Lung (tissue), 12 donors: Measurements from ENCODE around the gene GPC6. TPM values are rescaled to one million over a fixed set of nuclear protein-coding genes. Genes with fewer than 3 reads are reported as not detected.
"Not testable (repeated sequence)": the region's sequence is repeated elsewhere in the genome, so short reads cannot be mapped to it uniquely, and the experiment has no call there.

Experiments used
- ATAC-seq: fragments of 200-7000 bp; cut with Tn5 transposase; one replicate; pipeline ENCODE4 v1.9.1; 2020; ENCODE audit warnings: moderate number of reproducible peaks; ENCODE audit not compliant: insufficient read depth, low FRiP score
- DNase-seq, 3 donors: peaks; one replicate each; pipeline ENCODE4 v3.0.0-alpha.2; 2013 to 2017
- H3K27ac ChIP-seq, 2 donors: one replicate each; pipeline ENCODE4 v1.5.1; 2013; ENCODE audit warnings: mild to moderate bottlenecking in 2 of 2, moderate library complexity in 2 of 2, control low read depth in 1 of 2, inconsistent platforms in 1 of 2, low read depth in 1 of 2, low read length in 1 of 2
- H3K27me3 ChIP-seq, 3 donors: one replicate each; pipeline ENCODE4 v1.5.1; 2013; ENCODE audit warnings: low read length in 2 of 3; ENCODE audit not compliant: control insufficient read depth in 3 of 3, insufficient read depth in 3 of 3
- H3K36me3 ChIP-seq, 4 donors: one replicate each; pipeline ENCODE4 v1.5.1; 2013; ENCODE audit warnings: low read length in 4 of 4, mild to moderate bottlenecking in 1 of 4, moderate library complexity in 1 of 4; ENCODE audit not compliant: control insufficient read depth in 4 of 4, insufficient read depth in 4 of 4
- H3K4me1 ChIP-seq, 5 donors: one replicate each; pipeline ENCODE4 v1.5.1; 2013; ENCODE audit warnings: low read length in 5 of 5, mild to moderate bottlenecking in 2 of 5, moderate library complexity in 1 of 5; ENCODE audit not compliant: control insufficient read depth in 5 of 5, insufficient read depth in 5 of 5
- H3K4me3 ChIP-seq: one replicate; pipeline ENCODE4 v1.5.1; 2013; ENCODE audit warnings: mild to moderate bottlenecking, control low read depth, moderate library complexity
- H3K9ac ChIP-seq, 2 donors: one replicate each; pipeline ENCODE4 v1.5.1; 2013; ENCODE audit warnings: low read length in 2 of 2, control low read depth in 1 of 2; ENCODE audit not compliant: insufficient read depth in 1 of 2
- H3K9me3 ChIP-seq, 4 donors: one replicate each; pipeline ENCODE4 v1.5.1; 2013; ENCODE audit warnings: low read length in 3 of 4, mild to moderate bottlenecking in 1 of 4, moderate library complexity in 1 of 4; ENCODE audit not compliant: control insufficient read depth in 4 of 4, insufficient read depth in 3 of 4
- CTCF ChIP-seq: IDR thresholded peaks from 2 replicates; pipeline ENCODE4 v1.5.1; 2012; ENCODE audit warnings: mild to moderate bottlenecking; ENCODE audit errors: control extremely low read depth, extremely low read depth
- WGBS, 2 donors: extraction: QIAGEN DNeasy Blood & Tissue Kit; methylation state at CpG; one replicate each; pipeline ENCODE4 v1.1.7; 2013; 5-methylcytosine and 5-hydroxymethylcytosine counted together
- polyA plus RNA-seq, 2 donors: library from polyadenylated mRNA; stranded (reverse); fragments of 200-250 nt; gene quantifications; one replicate each; pipeline ENCODE4 v1.2.1, GENCODE V29; 2013
- total RNA-seq, 2 donors: library from RNA; depleted of rRNA in 1 of 2; stranded (reverse); fragments of >200 nt in 1 of 2; gene quantifications; one replicate each; pipeline ENCODE4 v1.2.1, GENCODE V29; 2014 to 2021
- donor health status: control.
- donor health status: control.
- donor health status: Bipolar disorder and iron deficiency.
- donor health status: healthy.
- donor health status: DM: yes; HTN: yes; CAD: no.

Gene GPC6
- total and polyA plus RNA-seq, 4 donors: 0.45 to 31.4 (median 4.8) TPM

GRCh38 chr13:94301487-94301886 lies 1074.9 kb downstream of the GPC6 start:
- 82 to 88% methylated on average over 1 of the region's 1 CpG for WGBS, 2 donors
- DNase-seq (no peak), ATAC-seq (no peak)
- Histone ChIP-seq H3K4me1 (peaks cover 0 to 6% (median 0%) of the 10 kb centered on the region in 5 donors), H3K27ac (no peak overlapping the region), H3K9ac (no peak overlapping the region), H3K9me3 (no peaks in the 10 kb centered on the region), H3K4me3 (no peak overlapping the region), H3K36me3 (no peaks in the 10 kb centered on the region), H3K27me3 (no peaks in the 10 kb centered on the region)
- TF ChIP-seq CTCF: no peak

- not testable (repeated sequence) for H3K36me3 ChIP-seq, H3K27me3 ChIP-seq, H3K4me3 ChIP-seq, ATAC-seq, H3K4me1 ChIP-seq, H3K9ac ChIP-seq, DNase-seq, H3K9me3 ChIP-seq, H3K27ac ChIP-seq
- WGBS, 2 donors: 95 to 96% methylated on average over 20 of the region's 20 CpGs
These were observed 1076.4 kb downstream of the GPC6 start for GRCh38 chr13:94302847-94303565.

GRCh38 chr13:94303644-94304174 lies 1077.1 kb downstream of the GPC6 start:
- Histone ChIP-seq H3K4me3 (no peak overlapping the region), H3K27ac (no peak overlapping the region), H3K27me3 (no peaks in the 10 kb centered on the region), H3K36me3 (no peaks in the 10 kb centered on the region), H3K9me3 (no peaks in the 10 kb centered on the region), H3K4me1 (peaks cover 0 to 6% (median 0%) of the 10 kb centered on the region in 5 donors), H3K9ac (no peak overlapping the region)
- 66 to 70% methylated on average over 7 of the region's 7 CpGs for WGBS, 2 donors
- ATAC-seq (no peak), DNase-seq (no peak)
- no peak for TF ChIP-seq CTCF

GRCh38 chr13:94305033-94305432 lies 1078.4 kb downstream of the GPC6 start:
- H3K27ac ChIP-seq: no peak overlapping the region
- H3K4me3 ChIP-seq: no peak overlapping the region
- H3K9ac ChIP-seq: no peak overlapping the region
- no peaks in the 10 kb centered on the region for H3K27me3 ChIP-seq
- H3K9me3 ChIP-seq: no peaks in the 10 kb centered on the region
- no peak for ATAC-seq
- H3K36me3 ChIP-seq: no peaks in the 10 kb centered on the region
- TF ChIP-seq CTCF: no peak
- DNase-seq: no peak
- H3K4me1 ChIP-seq: peaks cover 0 to 6% (median 0%) of the 10 kb centered on the region in 5 donors
- 64 to 73% methylated on average over 2 of the region's 2 CpGs for WGBS, 2 donors
